GM12872 (cell line): ENCODE results near the gene SMPDL3B.

Experiments
- CTCF ChIP-seq: IDR thresholded peaks from 3 replicates; pipeline ENCODE4 v1.5.1; 2011; ENCODE audit warnings: low read depth, mild to moderate bottlenecking, low read length, moderate library complexity; ENCODE audit not compliant: insufficient read depth

SMPDL3B gene

GRCh38 chr1:27961646-27962221 is 26.9 kb downstream of the SMPDL3B start:
- no peak for TF ChIP-seq CTCF

- no peak for TF ChIP-seq CTCF
Measured at GRCh38 chr1:27963393-27963792, 28.6 kb downstream of the SMPDL3B start.

- TF ChIP-seq CTCF, result no peak
Measured at GRCh38 chr1:27966402-27967105, 31.8 kb downstream of the SMPDL3B start.

- no peak for TF ChIP-seq CTCF
Measured at GRCh38 chr1:27967106-27967883, 32.5 kb downstream of the SMPDL3B start.

GRCh38 chr1:27967884-27968466 is 33.2 kb downstream of the SMPDL3B start:
- no peak for TF ChIP-seq CTCF

- no peak for TF ChIP-seq CTCF
Measured at GRCh38 chr1:27968692-27969091, 33.9 kb downstream of the SMPDL3B start.

- no peak for TF ChIP-seq CTCF
Measured at GRCh38 chr1:27970401-27970800, 35.6 kb downstream of the SMPDL3B start.
